Peyer's patch (tissue), 4 donors: ENCODE data around the gene DISP2. TPM values are rescaled to one million over a fixed set of nuclear protein-coding genes. Genes with fewer than 3 reads are reported as not detected.

Experiments
- DNase-seq, 3 donors: peaks; one replicate each; pipeline ENCODE4 v3.0.0-alpha.2; 2017 to 2019
- H3K27ac ChIP-seq, 4 donors: fragments of 200-600 bp; sonication (generic); one replicate each; pipeline ENCODE4 v1.5.1; 2016 to 2019
- H3K27me3 ChIP-seq, 2 donors: fragments of 200-600 bp; sonication (generic); one replicate each; pipeline ENCODE4 v1.5.1; 2019
- H3K36me3 ChIP-seq, 3 donors: fragments of 200-600 bp; sonication (generic); one replicate each; pipeline ENCODE4 v1.5.1; 2016 to 2019
- H3K4me1 ChIP-seq, 4 donors: fragments of 200-600 bp; sonication (generic); one replicate each; pipeline ENCODE4 v1.5.1; 2016 to 2019
- H3K4me3 ChIP-seq, 4 donors: fragments of 200-600 bp; sonication (generic); 1 replicate in 3 of 4; 2 replicates in 1 of 4; pipeline ENCODE4 v1.5.1; 2016 to 2019; ENCODE audit warnings: mild to moderate bottlenecking in 1 of 4
- H3K9me3 ChIP-seq, 4 donors: fragments of 200-600 bp; sonication (generic); one replicate each; pipeline ENCODE4 v1.5.1; 2016 to 2019; ENCODE audit warnings: mild to moderate bottlenecking in 1 of 4
- CTCF ChIP-seq, 6 experiments: fragments of 450-650 bp in 4 of 6; fragments of 200-600 bp in 2 of 6; sonication (generic) in 1 of 6; IDR thresholded peaks; one replicate each; pipeline ENCODE4 v1.5.1; 2017 to 2019; ENCODE audit warnings: antibody characterized with exemption in 6 of 6, mild to moderate bottlenecking in 3 of 6, moderate library complexity in 1 of 6
- POLR2A ChIP-seq, 2 donors: fragments of 450-650 bp; IDR thresholded peaks; one replicate each; pipeline ENCODE4 v1.5.1; 2017; ENCODE audit warnings: antibody characterized with exemption in 2 of 2, mild to moderate bottlenecking in 2 of 2, moderate library complexity in 2 of 2
- total RNA-seq, 4 donors: library from RNA; depleted of rRNA; stranded (reverse); fragments of >200 nt; gene quantifications; one replicate each; pipeline ENCODE4 v1.1.0, GENCODE V29; 2016

The DISP2 gene
- total RNA-seq, 4 donors from 2014 or later, result 1.7 to 27.5 (median 7.4) TPM

GRCh38 chr15:40420793-40421192, 62.8 kb downstream of the DISP2 start:
- H3K36me3 ChIP-seq, result peaks cover 0 to 15% (median 0%) of the 10 kb centered on the region in 3 donors
- no peaks in the 10 kb centered on the region for H3K9me3 ChIP-seq
- peak in 1 of 6 experiments; percentile 1 for TF ChIP-seq CTCF (IDR thresholded peaks at IDR 0.05)
- TF ChIP-seq POLR2A (IDR thresholded peaks at IDR 0.05), result no peak
- H3K27ac ChIP-seq, result peak overlapping the region in 2 of 4 donors; percentile 20 to 51
- no peak overlapping the region for H3K4me3 ChIP-seq
- no peaks in the 10 kb centered on the region for H3K27me3 ChIP-seq
- peaks cover 6 to 20% (median 7%) of the 10 kb centered on the region in 4 donors for H3K4me1 ChIP-seq
- DNase-seq, result peak in 2 of 3 donors; percentile 79 to 82

- Histone ChIP-seq H3K9me3 (no peaks in the 10 kb centered on the region), H3K4me1 (peaks cover 6 to 20% (median 7%) of the 10 kb centered on the region in 4 donors), H3K27ac (peak overlapping the region in 1 of 4 donors; percentile 51), H3K36me3 (peaks cover 0 to 9% (median 0%) of the 10 kb centered on the region in 3 donors), H3K4me3 (peak overlapping the region in 1 of 4 donors; percentile 18), H3K27me3 (no peaks in the 10 kb centered on the region)
- TF ChIP-seq POLR2A (IDR thresholded peaks at IDR 0.05) (no peak), CTCF (IDR thresholded peaks at IDR 0.05) (peak; percentile 77 to 99 (median 94))
- peak; percentile 60 to 91 (median 90) for DNase-seq
Observed at GRCh38 chr15:40421246-40422157, 63.5 kb downstream of the DISP2 start.

DNA sequence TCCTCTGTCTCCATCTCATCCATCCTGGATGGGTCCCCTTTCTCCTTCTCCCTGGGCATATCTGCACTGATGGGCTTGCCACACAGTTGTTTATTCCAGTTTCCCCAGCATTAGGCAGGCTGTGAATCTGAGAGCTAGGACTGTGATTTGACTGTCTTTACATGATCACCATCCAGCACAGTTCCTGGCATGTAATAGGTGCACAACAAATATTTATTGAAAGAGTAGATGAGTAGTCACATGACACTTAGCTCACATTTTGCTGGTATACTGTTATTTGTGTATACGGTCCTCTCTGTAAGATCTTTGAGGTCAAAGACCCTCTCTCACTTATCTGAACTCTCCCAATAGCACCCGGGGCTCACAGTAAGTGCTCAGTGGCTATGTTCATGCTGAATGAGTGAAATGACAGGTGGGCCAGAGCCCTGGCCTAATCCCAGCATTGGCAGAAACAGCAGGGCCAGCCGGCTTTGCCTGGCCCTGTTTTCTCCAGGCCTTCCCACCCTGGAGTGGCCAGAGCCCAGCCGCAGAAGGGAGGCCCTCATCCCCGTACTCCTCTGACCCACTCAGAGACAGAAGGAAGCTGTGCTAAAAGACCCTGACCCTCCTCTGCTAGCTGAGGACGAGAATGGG, 66.6 kb downstream of the DISP2 start:
- no peaks in the 10 kb centered on the region for H3K36me3 ChIP-seq
- no peaks in the 10 kb centered on the region for H3K9me3 ChIP-seq
- peaks cover 6 to 20% (median 7%) of the 10 kb centered on the region in 4 donors for H3K4me1 ChIP-seq
- DNase-seq, result no peak
- H3K27ac ChIP-seq, result no peak overlapping the region
- H3K27me3 ChIP-seq, result no peaks in the 10 kb centered on the region
- H3K4me3 ChIP-seq, result no peak overlapping the region
- no peak for TF ChIP-seq CTCF (IDR thresholded peaks at IDR 0.05)
- TF ChIP-seq POLR2A (IDR thresholded peaks at IDR 0.05), result no peak

DNA sequence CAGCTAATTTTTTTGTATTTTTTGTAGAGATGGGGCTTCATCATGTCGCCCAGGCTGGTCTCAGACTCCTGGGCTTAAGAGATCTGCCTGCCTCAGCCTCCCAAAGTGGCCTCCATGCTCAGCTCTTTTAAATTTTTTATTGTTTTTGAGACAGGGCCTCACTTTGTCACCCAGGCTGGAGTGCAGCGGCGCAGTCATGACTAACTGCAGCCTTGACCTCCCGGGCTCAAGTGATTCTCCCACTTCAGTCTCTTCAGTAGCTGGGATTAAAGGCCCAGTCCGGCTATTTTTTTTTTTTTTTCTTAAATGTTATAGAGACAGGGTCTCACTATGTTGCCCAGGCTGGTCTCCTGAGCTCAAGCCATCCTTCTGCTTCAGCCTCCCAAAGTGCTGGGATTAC, 67.7 kb downstream of the DISP2 start:
- H3K4me3 ChIP-seq, result no peak overlapping the region
- DNase-seq, result no peak
- H3K27me3 ChIP-seq, result no peaks in the 10 kb centered on the region
- TF ChIP-seq POLR2A (IDR thresholded peaks at IDR 0.05), result no peak
- TF ChIP-seq CTCF (IDR thresholded peaks at IDR 0.05), result no peak
- H3K4me1 ChIP-seq, result peaks cover 6 to 12% (median 7%) of the 10 kb centered on the region in 4 donors
- H3K36me3 ChIP-seq, result no peaks in the 10 kb centered on the region
- no peak overlapping the region for H3K27ac ChIP-seq
- no peaks in the 10 kb centered on the region for H3K9me3 ChIP-seq

GRCh38 chr15:40427188-40427587, 69.2 kb downstream of the DISP2 start:
- Histone ChIP-seq H3K27me3 (no peaks in the 10 kb centered on the region), H3K9me3 (no peaks in the 10 kb centered on the region), H3K4me1 (no peaks in the 10 kb centered on the region), H3K36me3 (no peaks in the 10 kb centered on the region), H3K27ac (no peak overlapping the region), H3K4me3 (no peak overlapping the region)
- DNase-seq, result peak in 1 of 3 donors; percentile 10
- TF ChIP-seq CTCF (IDR thresholded peaks at IDR 0.05) (no peak), POLR2A (IDR thresholded peaks at IDR 0.05) (no peak)
